Activated CD8-positive, alpha-beta memory T cell treated with anti-CD3 and anti-CD28 coated beads, Interleukin-2, amount 50 U/mL, for 4 hours (primary cell): ENCODE results near the gene TMPRSS11A.

Experiments used
- DNase-seq: peaks from one replicate; pipeline ENCODE4 v3.0.0-alpha.2; 2020

TMPRSS11A gene

DNA sequence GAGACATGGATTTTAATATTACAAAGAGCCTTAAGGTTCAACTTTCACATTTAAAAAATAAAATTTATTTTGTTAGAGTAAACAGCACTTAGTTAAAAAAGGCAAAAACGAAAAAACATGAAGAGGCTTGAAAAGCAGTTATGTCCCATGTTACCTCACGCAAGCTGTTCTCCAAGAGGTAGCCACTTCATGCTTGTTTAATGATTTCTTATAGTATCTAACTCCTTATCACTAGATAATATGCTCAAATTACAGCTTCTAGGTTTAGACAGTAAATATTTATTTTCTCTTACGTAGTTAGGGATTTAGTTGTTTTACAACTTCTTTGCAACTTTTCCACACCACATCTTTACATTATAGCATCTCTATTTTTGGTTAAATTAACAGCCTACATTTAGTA lies 51.7 kb downstream of the TMPRSS11A start:
- DNase-seq, result no peak

GRCh38 chr4:67911141-67911540 lies 52.2 kb downstream of the TMPRSS11A start:
- DNase-seq, result no peak

DNA sequence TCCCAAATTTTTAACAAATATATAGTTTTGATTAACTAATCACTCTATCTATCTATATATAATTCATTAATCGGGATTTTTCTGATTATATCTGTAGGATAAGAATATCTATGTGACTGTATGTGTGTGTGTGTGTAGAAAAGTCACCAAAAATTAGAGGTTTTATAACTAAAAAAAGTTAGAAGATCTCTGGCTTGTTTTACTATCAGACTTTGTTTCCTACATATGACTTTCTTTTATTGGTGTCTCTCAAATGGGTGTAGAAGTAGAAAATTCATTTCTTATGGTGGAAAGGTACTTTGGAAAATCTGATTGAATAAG lies 52.7 kb downstream of the TMPRSS11A start:
- DNase-seq, result no peak

DNA sequence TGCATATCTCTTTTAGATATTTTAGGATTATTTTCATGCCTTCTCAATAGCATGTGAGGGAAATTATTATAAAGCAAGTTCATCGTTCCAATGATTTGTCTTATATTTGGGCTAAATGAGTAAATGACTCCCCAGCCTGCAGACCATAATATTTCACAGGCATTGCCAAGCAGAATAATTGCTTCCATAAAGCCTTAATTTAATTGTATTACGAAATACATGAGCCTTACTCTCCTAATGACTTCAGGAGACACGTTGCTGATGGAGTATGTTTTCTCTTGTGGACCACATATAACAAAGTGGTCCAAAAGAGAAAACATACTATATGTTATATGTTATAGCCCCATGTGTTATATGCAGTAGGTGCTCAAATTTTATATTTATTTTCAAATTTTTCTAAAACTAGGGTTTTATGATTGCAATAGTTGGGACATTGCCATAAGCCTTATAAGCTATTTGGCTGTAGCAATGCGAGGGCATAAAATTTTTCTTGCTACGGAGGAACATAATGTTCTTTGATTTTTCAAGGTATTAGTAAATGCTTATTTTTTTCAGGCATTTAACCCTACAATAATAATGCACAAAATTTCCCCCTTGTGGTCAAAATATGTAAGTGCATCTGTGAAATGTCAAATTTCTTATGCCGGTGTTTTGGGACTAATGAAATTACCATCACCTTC lies 53.2 kb downstream of the TMPRSS11A start:
- DNase-seq, result no peak

DNA sequence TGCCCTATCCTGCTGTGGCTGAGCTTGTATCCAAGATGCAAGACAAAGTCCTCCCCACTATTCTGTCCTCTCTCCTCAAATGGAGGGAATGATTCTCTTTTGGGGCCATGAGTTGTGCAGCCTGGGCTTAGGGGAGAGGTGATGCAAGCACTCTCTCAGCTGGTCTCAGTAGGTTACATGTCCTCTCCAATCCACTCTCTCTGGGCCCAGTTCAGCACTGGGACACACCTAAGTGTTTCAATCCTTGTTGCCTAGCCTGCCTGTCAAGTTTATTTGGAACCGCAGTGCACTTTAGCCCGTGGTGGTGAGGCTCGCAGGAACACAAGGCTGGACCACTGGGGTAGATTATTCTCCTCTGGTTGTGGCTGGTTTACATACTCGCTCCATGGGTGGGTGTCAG lies 55.6 kb downstream of the TMPRSS11A start:
- DNase-seq, result no peak

- DNase-seq, result no peak
Measured at GRCh38 chr4:67899096-67899495, 64.2 kb downstream of the TMPRSS11A start.

GRCh38 chr4:67897686-67898085 lies 65.6 kb downstream of the TMPRSS11A start:
- no peak for DNase-seq

- no peak for DNase-seq
Measured at GRCh38 chr4:67896421-67897065, 66.8 kb downstream of the TMPRSS11A start.

- DNase-seq, result no peak
Measured at GRCh38 chr4:67894659-67895058, 68.6 kb downstream of the TMPRSS11A start.

DNA sequence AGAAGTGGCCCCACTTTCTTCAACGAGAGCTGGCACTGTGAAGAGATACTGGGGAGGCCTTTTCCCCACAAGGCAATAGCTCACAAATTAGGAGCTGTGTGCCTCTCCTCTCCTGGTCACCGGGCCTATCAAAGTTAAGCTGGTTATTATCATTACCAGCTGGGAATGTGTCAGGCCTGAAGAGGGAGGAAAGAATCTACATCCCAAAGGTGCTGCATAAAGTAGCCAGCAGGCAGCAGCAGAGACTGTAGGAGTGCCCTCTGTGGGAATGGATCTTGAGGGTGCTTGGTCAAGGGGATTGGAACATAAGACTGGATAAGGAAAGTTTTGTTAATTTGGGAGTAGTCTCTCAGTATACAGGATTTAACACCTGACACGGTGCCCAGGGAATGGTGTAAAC lies 70.4 kb downstream of the TMPRSS11A start:
- no peak for DNase-seq

GRCh38 chr4:67892253-67892652 lies 71.0 kb downstream of the TMPRSS11A start:
- no peak for DNase-seq

GRCh38 chr4:67891645-67892044 lies 71.6 kb downstream of the TMPRSS11A start:
- no peak for DNase-seq

- no peak for DNase-seq
Measured at GRCh38 chr4:67886281-67886680, 77.0 kb downstream of the TMPRSS11A start.

- DNase-seq, result no peak
Measured at GRCh38 chr4:67885762-67886161, 77.5 kb downstream of the TMPRSS11A start.

GRCh38 chr4:67884701-67885100 lies 78.6 kb downstream of the TMPRSS11A start:
- no peak for DNase-seq

GRCh38 chr4:67883902-67884301 lies 79.4 kb downstream of the TMPRSS11A start, which contains the start of gene TMPRSS11D:
Gene TMPRSS11D, minus strand, starts transcription at chr4:67884002. Its CDS starts 69 bp downstream, at chr4:67883933.
- no peak for DNase-seq

DNA sequence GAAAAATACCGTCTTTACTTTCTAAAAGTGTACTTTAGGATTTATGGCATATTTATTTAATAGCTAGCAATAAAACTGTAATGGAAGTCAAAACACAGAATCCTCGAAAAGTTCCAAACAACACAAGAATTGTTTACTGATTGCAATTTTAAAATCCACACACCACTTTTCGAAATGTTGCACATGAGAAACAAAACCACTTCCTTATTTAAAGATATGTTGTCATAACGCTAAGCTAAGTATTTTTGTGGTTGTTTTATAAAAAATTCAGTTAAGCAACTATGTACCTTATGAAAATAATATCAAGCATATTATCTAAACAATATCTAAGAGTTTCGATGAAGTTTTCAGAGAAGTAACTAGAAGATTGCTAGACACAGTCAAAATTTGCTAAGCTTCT lies 79.8 kb downstream of the TMPRSS11A start:
- no peak for DNase-seq

DNA sequence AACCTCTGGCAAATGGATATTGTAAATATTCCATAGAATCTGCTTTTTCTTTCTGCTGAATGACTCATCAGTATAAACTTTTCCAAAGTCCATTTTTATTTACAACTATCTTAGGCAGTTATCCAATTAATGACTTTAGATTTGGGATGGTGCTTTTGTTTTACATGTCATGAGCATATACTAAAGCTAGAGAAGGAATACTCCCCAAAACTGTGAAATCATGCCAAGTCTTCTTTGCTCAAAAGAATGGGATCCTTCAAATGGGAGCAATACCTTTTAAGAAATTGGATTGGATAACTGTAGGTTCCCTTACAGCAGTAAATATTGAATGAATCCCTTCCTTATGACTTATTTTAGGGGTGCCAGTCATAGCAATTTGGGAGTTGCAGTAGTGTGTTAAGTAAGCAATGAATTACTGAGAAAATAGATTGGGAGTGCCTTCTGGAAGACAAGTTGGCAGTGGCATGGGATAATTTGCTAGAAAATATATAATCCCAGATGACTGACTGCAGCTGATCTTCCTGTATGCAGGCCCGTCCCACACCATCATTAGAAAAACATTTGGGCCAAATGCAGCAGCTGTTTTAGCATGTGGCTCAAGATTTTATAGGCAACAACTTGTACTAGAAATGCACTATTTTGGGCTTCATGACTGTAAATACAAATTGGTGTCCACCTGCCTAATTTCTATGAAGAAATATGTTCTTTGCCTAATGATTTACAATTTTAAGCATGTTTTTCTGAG lies 82.3 kb downstream of the TMPRSS11A start:
- DNase-seq, result no peak

- no peak for DNase-seq
Measured at GRCh38 chr4:67879486-67879885, 83.8 kb downstream of the TMPRSS11A start.

DNA sequence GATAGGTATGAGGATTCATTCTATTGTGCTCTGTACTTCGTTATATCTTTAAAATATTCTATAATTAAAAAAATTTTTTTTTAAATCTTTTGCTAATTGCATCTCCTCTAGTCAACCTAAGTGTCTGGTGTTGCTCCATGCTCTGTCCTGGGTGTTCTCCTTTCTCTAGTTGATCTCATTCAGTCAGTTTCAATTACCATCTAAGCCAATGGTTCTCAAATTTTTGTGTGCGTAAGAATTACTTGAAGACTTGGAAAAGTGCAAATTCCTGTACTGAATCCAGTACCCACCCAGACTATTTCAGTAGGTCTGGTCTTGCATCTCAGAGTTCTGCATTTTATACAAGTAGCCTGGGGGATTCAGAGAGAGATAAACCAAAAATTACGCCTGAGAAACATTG lies 86.2 kb downstream of the TMPRSS11A start:
- no peak for DNase-seq

DNA sequence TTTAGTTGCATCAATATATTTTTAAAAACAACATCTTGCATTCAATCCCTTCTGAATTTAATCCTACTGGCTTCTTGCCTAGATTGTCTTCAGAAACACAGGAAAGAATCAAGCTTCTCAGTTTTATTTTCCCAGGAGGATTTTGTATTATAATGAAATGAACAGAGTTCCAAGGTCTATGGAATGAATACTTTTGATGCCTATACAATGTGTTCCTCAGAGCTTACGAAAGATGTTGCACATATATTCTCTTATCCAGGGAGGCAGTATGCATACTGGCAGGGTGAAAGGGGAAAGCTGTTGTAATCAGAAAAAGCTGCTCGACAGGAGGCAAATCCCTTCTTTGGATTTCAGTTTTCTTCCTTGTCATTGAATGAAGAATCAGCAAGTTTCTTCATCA lies 88.3 kb downstream of the TMPRSS11A start:
- DNase-seq, result no peak

DNA sequence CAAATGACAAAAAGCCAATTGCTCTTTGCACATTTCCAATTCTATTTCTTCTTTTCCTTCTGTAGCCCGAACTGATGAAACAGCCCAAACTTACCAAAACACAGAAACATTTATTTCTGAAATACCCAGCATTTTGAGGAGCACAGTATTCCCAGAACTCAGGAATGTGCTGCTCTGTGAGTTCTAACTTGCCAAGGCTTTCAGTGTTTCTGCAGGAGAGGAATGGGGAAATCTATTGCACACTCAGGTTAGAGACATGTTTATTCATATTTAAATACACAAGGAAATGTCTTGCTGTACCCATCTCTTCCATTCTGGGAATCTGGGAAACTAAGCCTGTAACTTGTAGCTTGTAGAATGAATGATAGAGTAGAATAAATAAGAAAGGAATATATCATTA lies 90.2 kb downstream of the TMPRSS11A start:
- no peak for DNase-seq

- no peak for DNase-seq
Measured at GRCh38 chr4:67871867-67872266, 91.4 kb downstream of the TMPRSS11A start.

GRCh38 chr4:67869580-67870190 lies 93.6 kb downstream of the TMPRSS11A start:
- DNase-seq, result no peak
